Hepatocyte (in vitro differentiated cells): ENCODE data around the gene MKI67. TPM values are rescaled to one million over a fixed set of nuclear protein-coding genes. Genes with fewer than 3 reads are reported as not detected.

Source experiments
- DNase-seq: peaks from one replicate; pipeline ENCODE4 v3.0.0-alpha.2; 2016; ENCODE audit warnings: low spot score
- H2AFZ ChIP-seq: fragments of 200-600 bp; sonication (generic); 2 replicates; pipeline ENCODE4 v1.6.0; 2016; ENCODE audit warnings: antibody characterized with exemption, mild to moderate bottlenecking
- H3K27ac ChIP-seq: fragments of 200-600 bp; sonication (generic); 2 replicates; pipeline ENCODE4 v1.5.1; 2016; ENCODE audit warnings: mild to moderate bottlenecking
- H3K27me3 ChIP-seq: fragments of 200-600 bp; sonication (generic); 2 replicates; pipeline ENCODE4 v1.6.1; 2016
- H3K36me3 ChIP-seq: fragments of 200-600 bp; sonication (generic); replicated peaks from 2 replicates; pipeline ENCODE4 v1.5.1; 2016; ENCODE audit warnings: low read depth; ENCODE audit not compliant: insufficient read depth
- H3K4me1 ChIP-seq: fragments of 200-600 bp; sonication (generic); 2 replicates; pipeline ENCODE4 v1.5.1; 2016; ENCODE audit warnings: mild to moderate bottlenecking, moderate library complexity; ENCODE audit not compliant: insufficient read depth
- H3K4me2 ChIP-seq: fragments of 200-600 bp; sonication (generic); 2 replicates; pipeline ENCODE4 v1.6.0; 2016
- H3K4me3 ChIP-seq: fragments of 200-600 bp; sonication (generic); 2 replicates; pipeline ENCODE4 v1.5.1; 2016; ENCODE audit warnings: mild to moderate bottlenecking
- H3K79me2 ChIP-seq: fragments of 200-600 bp; sonication (generic); 2 replicates; pipeline ENCODE4 v1.6.0; 2017; ENCODE audit warnings: mild to moderate bottlenecking
- H3K9me2 ChIP-seq: fragments of 200-600 bp; sonication (generic); replicated peaks from 2 replicates; pipeline ENCODE4 v1.6.0; 2017; ENCODE audit warnings: mild to moderate bottlenecking; ENCODE audit not compliant: insufficient read depth
- H3K9me3 ChIP-seq: fragments of 200-600 bp; sonication (generic); 2 replicates; pipeline ENCODE4 v1.5.1; 2016; ENCODE audit warnings: low read depth, mild to moderate bottlenecking
- H4K20me1 ChIP-seq: fragments of 200-600 bp; sonication (generic); 2 replicates; pipeline ENCODE4 v1.6.0; 2016; ENCODE audit warnings: mild to moderate bottlenecking; ENCODE audit not compliant: insufficient read depth, poor library complexity, severe bottlenecking
- EZH2 ChIP-seq: fragments of 200-600 bp; sonication (generic); IDR thresholded peaks from 2 replicates; pipeline ENCODE4 v1.6.1; 2016; ENCODE audit warnings: antibody characterized with exemption, mild to moderate bottlenecking, borderline replicate concordance
- EZH2phosphoT487 ChIP-seq: fragments of 200-600 bp; sonication (generic); IDR thresholded peaks from one replicate; pipeline ENCODE4 v1.6.1; 2018; ENCODE audit warnings: antibody characterized with exemption, mild to moderate bottlenecking, low read depth, moderate library complexity; ENCODE audit not compliant: unreplicated experiment, severe bottlenecking
- WGBS: methylation state at CpG from one replicate; pipeline ENCODE4 v1.1.6; 2016; ENCODE audit warnings: low lambda C conversion rate; ENCODE audit errors: missing lambda C conversion rate; 5-methylcytosine and 5-hydroxymethylcytosine counted together
- polyA plus RNA-seq: library from polyadenylated mRNA; unstranded; fragments of >200 nt; fragmentation: Nextera tagmentation; extraction: Ambion mirVana; gene quantifications from 2 replicates; pipeline ENCODE4 v1.2.1, GENCODE V29; 2016
- total RNA-seq: library from RNA; depleted of rRNA; stranded (reverse); fragments of >200 nt; gene quantifications from 2 replicates; pipeline ENCODE4 v1.2.3, GENCODE V29; 2014
- TF ChIP-seq, protein P1 (sequence below): fragments of 200-600 bp; sonication (generic); IDR thresholded peaks from 2 replicates; pipeline ENCODE4 v1.5.1; 2016; ENCODE audit warnings: antibody characterized with exemption, mild to moderate bottlenecking; ENCODE audit not compliant: poor library complexity

MKI67 gene
- total and polyA plus RNA-seq, 2 experiments from 2014 or later: 8.1 to 13.1 TPM

DNA sequence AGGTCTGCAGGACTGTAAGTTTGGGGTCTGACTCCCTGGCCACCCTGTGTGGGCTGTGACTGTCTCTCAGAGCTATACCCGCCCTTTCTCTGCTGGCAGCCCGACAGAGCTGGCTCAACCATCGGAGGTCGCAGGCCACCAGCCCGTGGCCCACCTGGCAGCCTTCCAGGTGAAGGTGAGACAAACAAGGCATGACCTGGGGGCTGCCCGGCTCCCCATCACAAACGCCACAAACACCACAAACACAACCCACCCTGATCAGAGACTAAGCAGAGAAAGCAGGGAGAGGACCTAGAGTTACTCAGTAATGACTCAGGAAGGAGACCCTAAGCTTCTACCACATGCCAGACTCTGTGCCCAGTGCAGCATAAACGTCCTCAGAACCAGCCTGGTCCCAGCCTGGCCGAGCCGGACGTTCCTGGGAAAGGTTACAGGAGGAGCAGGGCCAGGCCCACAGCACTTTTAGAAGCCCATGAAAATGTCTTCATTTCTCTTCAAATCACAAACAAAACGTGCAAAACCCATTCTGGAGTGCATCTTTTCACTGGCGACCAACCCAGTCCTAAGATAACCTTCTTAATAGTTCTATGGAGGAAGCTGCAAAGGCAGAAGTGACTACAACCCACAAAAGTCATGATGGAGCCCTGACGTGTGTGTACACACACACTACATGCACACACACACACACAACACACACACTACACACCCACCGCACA lies 66.8 kb downstream of the MKI67 start:
- WGBS: 80% methylated on average over 15 of the region's 15 CpGs
- Histone ChIP-seq H3K36me3 (no peaks in the 10 kb centered on the region), H3K27ac (no peak overlapping the region)

DNA sequence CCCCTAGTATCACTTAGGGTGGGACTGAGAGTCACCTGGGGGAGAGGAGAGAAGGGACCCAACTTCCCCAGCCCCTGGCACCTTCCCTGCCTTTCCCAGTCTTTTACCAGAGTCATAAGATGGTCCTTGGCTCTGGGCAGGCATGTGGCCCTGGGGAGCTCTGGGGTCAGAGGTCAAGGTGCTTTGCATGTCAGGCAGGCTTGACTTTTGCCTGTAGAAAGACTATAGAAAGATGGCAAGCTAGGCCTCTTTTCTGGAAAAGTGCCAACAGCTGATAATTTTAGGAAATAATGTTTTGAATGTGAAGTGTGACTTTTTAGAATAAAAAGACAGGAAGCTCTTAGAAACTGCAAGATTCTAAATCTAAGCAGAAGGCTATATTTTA lies 67.5 kb downstream of the MKI67 start:
- no peak for TF ChIP-seq EZH2
- TF ChIP-seq, protein P1, sequence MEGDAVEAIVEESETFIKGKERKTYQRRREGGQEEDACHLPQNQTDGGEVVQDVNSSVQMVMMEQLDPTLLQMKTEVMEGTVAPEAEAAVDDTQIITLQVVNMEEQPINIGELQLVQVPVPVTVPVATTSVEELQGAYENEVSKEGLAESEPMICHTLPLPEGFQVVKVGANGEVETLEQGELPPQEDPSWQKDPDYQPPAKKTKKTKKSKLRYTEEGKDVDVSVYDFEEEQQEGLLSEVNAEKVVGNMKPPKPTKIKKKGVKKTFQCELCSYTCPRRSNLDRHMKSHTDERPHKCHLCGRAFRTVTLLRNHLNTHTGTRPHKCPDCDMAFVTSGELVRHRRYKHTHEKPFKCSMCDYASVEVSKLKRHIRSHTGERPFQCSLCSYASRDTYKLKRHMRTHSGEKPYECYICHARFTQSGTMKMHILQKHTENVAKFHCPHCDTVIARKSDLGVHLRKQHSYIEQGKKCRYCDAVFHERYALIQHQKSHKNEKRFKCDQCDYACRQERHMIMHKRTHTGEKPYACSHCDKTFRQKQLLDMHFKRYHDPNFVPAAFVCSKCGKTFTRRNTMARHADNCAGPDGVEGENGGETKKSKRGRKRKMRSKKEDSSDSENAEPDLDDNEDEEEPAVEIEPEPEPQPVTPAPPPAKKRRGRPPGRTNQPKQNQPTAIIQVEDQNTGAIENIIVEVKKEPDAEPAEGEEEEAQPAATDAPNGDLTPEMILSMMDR: no peak
- TF ChIP-seq EZH2phosphoT487: no peak
- Histone ChIP-seq H3K27ac (no peak overlapping the region), H3K4me3 (no peak overlapping the region), H3K9me3 (no peaks in the 10 kb centered on the region), H3K9me2 (no peaks in the 10 kb centered on the region), H3K4me2 (no peak overlapping the region), H3K27me3 (no peaks in the 10 kb centered on the region), H3K79me2 (no peaks in the 10 kb centered on the region), H3K36me3 (no peaks in the 10 kb centered on the region), H4K20me1 (no peaks in the 10 kb centered on the region), H2AFZ (no peak overlapping the region), H3K4me1 (no peaks in the 10 kb centered on the region)
- DNase-seq: no peak

More for the DNA sequence above, 66.8 kb downstream of the MKI67 start:
- DNase-seq: no peak
- no peaks in the 10 kb centered on the region for H3K4me1 ChIP-seq
- no peaks in the 10 kb centered on the region for H3K79me2 ChIP-seq
- no peaks in the 10 kb centered on the region for H4K20me1 ChIP-seq
- H3K9me3 ChIP-seq: no peaks in the 10 kb centered on the region
- H3K4me2 ChIP-seq: no peak overlapping the region
- no peaks in the 10 kb centered on the region for H3K9me2 ChIP-seq
- H3K4me3 ChIP-seq: no peak overlapping the region
- H3K27me3 ChIP-seq: no peaks in the 10 kb centered on the region
- no peak overlapping the region for H2AFZ ChIP-seq
- TF ChIP-seq EZH2 (no peak), EZH2phosphoT487 (no peak)
- TF ChIP-seq, protein P1: no peak

DNA sequence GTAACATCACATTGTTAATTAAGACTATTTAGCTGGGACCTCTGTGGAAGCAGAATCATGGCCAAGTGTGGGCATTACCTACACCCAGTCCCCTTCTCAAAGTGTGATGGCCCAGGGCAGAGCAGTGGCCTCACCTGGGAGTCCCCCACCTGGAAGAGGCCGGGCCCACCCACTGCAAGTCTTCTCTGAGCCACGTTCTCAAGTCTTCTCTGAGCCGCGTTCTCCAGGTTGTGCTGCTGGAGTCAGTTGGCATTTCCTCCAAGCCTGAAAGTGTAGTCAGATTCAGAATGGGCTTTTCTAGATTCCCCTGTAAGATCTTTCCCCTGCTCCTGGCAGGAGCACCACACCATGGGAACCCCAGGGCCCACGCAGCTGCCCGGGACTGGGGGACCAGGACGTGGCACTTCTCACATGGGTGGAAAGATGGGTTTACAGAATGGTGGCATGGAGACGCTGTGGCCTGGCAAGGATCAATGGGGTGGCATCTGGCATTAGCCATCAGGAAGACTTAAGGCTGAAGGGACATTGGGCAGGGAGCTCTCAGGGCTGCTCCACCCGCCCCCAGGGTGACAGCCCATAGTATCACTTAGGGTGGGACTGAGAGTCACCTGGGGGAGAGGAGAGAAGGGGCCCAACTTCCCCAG lies 68.0 kb downstream of the MKI67 start:
- Histone ChIP-seq H3K9me2 (no peaks in the 10 kb centered on the region), H4K20me1 (no peaks in the 10 kb centered on the region), H3K4me1 (no peaks in the 10 kb centered on the region), H3K4me2 (no peak overlapping the region), H2AFZ (no peak overlapping the region), H3K4me3 (no peak overlapping the region), H3K79me2 (no peaks in the 10 kb centered on the region), H3K36me3 (no peaks in the 10 kb centered on the region), H3K9me3 (no peaks in the 10 kb centered on the region), H3K27ac (no peak overlapping the region), H3K27me3 (no peaks in the 10 kb centered on the region)
- no peak for DNase-seq
- no peak for TF ChIP-seq EZH2
- 91% methylated on average over 9 of the region's 9 CpGs for WGBS

DNA sequence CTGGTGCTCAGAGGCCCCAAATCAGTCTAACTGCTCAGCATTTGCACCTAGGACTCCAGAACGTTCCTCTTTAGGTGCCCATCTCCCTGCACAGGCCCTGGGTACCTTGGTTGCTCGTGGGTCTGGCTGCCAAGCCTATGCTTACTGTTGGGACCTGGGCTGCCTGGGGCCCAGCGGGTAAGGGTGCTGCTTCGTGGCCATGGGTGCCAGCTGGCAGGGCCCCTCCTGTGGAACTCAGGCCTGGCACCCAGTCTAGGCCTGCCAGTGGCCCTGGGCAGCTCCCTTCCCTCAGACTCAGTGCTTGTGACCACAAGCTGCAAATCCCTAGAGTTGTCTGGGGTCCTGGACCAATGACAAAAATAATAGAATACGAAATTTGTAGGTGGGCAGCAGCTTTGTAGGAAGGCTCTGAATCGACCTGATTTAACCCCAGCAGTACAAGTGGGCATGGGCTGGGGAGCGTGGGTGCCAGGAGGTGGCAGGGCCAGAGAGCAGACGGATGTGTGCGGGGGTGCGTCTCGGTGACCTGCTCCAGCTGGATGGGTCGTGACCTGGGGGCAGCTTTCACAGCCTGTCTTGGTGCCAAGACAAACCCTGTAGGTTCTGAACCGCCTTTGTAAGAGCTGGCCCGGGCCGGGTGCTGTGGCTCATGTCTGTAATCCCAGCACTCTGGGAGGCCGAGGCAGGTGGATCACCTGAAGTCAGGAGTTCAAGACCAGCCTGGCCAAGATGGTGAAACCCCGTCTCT lies 69.7 kb downstream of the MKI67 start:
- no peak overlapping the region for H3K4me3 ChIP-seq
- 91% methylated on average over 17 of the region's 17 CpGs for WGBS
- no peaks in the 10 kb centered on the region for H3K36me3 ChIP-seq
- TF ChIP-seq EZH2 (no peak), EZH2phosphoT487 (no peak)
- TF ChIP-seq, protein P1: no peak
- no peak overlapping the region for H3K27ac ChIP-seq
- no peak overlapping the region for H2AFZ ChIP-seq
- no peaks in the 10 kb centered on the region for H4K20me1 ChIP-seq
- no peak for DNase-seq
- no peaks in the 10 kb centered on the region for H3K4me1 ChIP-seq
- no peak overlapping the region for H3K4me2 ChIP-seq
- H3K27me3 ChIP-seq: no peaks in the 10 kb centered on the region
- H3K9me3 ChIP-seq: no peaks in the 10 kb centered on the region
- no peaks in the 10 kb centered on the region for H3K79me2 ChIP-seq
- no peaks in the 10 kb centered on the region for H3K9me2 ChIP-seq
